IPS DF 6.9 (cell line): ENCODE data around the gene ASCL1.
A peak's percentile ranks its signal among the peaks of the same experiment; 100 is the strongest.

Experiments used
- DNase-seq: peaks from one replicate; pipeline ENCODE4 v3.0.0-alpha.2; 2013; ENCODE audit warnings: low read depth, low spot score
- H3K27ac ChIP-seq: one replicate; pipeline ENCODE4 v1.5.1; 2013; ENCODE audit warnings: low read length, control low read depth
- H3K27me3 ChIP-seq: 2 replicates; pipeline ENCODE4 v1.6.1; 2013; ENCODE audit warnings: mild to moderate bottlenecking, low read length; ENCODE audit not compliant: control insufficient read depth, insufficient read depth
- H3K36me3 ChIP-seq: 2 replicates; pipeline ENCODE4 v1.6.1; 2013; ENCODE audit warnings: low read length; ENCODE audit not compliant: control insufficient read depth, insufficient read depth
- H3K4me1 ChIP-seq: 2 replicates; pipeline ENCODE4 v1.6.1; 2013; ENCODE audit warnings: low read length; ENCODE audit not compliant: control insufficient read depth, insufficient read depth
- H3K4me3 ChIP-seq: 2 replicates; pipeline ENCODE4 v1.5.1; 2013; ENCODE audit warnings: mild to moderate bottlenecking, low read length
- H3K9me3 ChIP-seq: 2 replicates; pipeline ENCODE4 v1.6.1; 2013; ENCODE audit warnings: low read length, inconsistent platforms; ENCODE audit not compliant: control insufficient read depth, insufficient read depth
- WGBS: extraction: QIAGEN DNeasy Blood & Tissue Kit; methylation state at CpG from one replicate; pipeline ENCODE4 v1.1.7; 2013; ENCODE audit warnings: mixed read lengths, missing lambda C conversion rate; ENCODE audit not compliant: insufficient read length, insufficient coverage; 5-methylcytosine and 5-hydroxymethylcytosine counted together

The ASCL1 gene

GRCh38 chr12:102960766-102961465 lies 3.4 kb downstream of the ASCL1 start:
- peaks cover 83% of the 10 kb centered on the region for H3K27me3 ChIP-seq
- WGBS, result no CpG with 5 or more reads among the region's 19 CpGs

GRCh38 chr12:102961466-102961855 lies 4.0 kb downstream of the ASCL1 start:
- Histone ChIP-seq H3K27ac (no peak overlapping the region), H3K36me3 (no peaks in the 10 kb centered on the region), H3K9me3 (peaks cover 3% of the 10 kb centered on the region), H3K27me3 (peaks cover 83% of the 10 kb centered on the region), H3K4me3 (no peak overlapping the region), H3K4me1 (peaks cover 6% of the 10 kb centered on the region; the same call in 1 of the 2 replicates)
- DNase-seq, result no peak
- no CpG with 5 or more reads among the region's 8 CpGs for WGBS

More at GRCh38 chr12:102960766-102961465, 3.4 kb downstream of the ASCL1 start:
- DNase-seq, result no peak
- Histone ChIP-seq H3K4me3 (no peak overlapping the region), H3K4me1 (peaks cover 6% of the 10 kb centered on the region; the same call in 1 of the 2 replicates), H3K9me3 (peaks cover 3% of the 10 kb centered on the region), H3K36me3 (no peaks in the 10 kb centered on the region), H3K27ac (no peak overlapping the region)

GRCh38 chr12:102962532-102962931 lies 5.1 kb downstream of the ASCL1 start:
- Histone ChIP-seq H3K36me3 (no peaks in the 10 kb centered on the region), H3K27me3 (peaks cover 82% of the 10 kb centered on the region), H3K4me1 (peaks cover 6% of the 10 kb centered on the region), H3K9me3 (peaks cover 3% of the 10 kb centered on the region), H3K27ac (no peak overlapping the region), H3K4me3 (no peak overlapping the region)
- no CpG with 5 or more reads among the region's 11 CpGs for WGBS
- DNase-seq, result no peak

- H3K27me3 ChIP-seq, result peaks cover 81% of the 10 kb centered on the region
- H3K36me3 ChIP-seq, result no peaks in the 10 kb centered on the region
- H3K4me1 ChIP-seq, result peaks cover 6% of the 10 kb centered on the region
- no peak for DNase-seq
- no peak overlapping the region for H3K27ac ChIP-seq
- no CpG with 5 or more reads among the region's 3 CpGs for WGBS
- peaks cover 3% of the 10 kb centered on the region for H3K9me3 ChIP-seq
- H3K4me3 ChIP-seq, result no peak overlapping the region
Observed at GRCh38 chr12:102962986-102963385, 5.5 kb downstream of the ASCL1 start.

GRCh38 chr12:102963796-102964195 lies 6.3 kb downstream of the ASCL1 start:
- no CpG with 5 or more reads among the region's 4 CpGs for WGBS
- H3K27me3 ChIP-seq, result peaks cover 76% of the 10 kb centered on the region
- H3K36me3 ChIP-seq, result no peaks in the 10 kb centered on the region
- DNase-seq, result no peak
- H3K27ac ChIP-seq, result no peak overlapping the region
- peaks cover 2% of the 10 kb centered on the region for H3K4me1 ChIP-seq
- no peak overlapping the region for H3K4me3 ChIP-seq
- peaks cover 3% of the 10 kb centered on the region for H3K9me3 ChIP-seq

GRCh38 chr12:102964872-102965271 lies 7.4 kb downstream of the ASCL1 start:
- no peak overlapping the region for H3K27ac ChIP-seq
- no peak for DNase-seq
- peak overlapping the region; percentile 19; the same call in 1 of the 2 replicates for H3K4me3 ChIP-seq
- peaks cover 3% of the 10 kb centered on the region for H3K9me3 ChIP-seq
- peaks cover 2% of the 10 kb centered on the region for H3K4me1 ChIP-seq
- peaks cover 66% of the 10 kb centered on the region for H3K27me3 ChIP-seq
- no CpG with 5 or more reads among the region's 21 CpGs for WGBS
- no peaks in the 10 kb centered on the region for H3K36me3 ChIP-seq

GRCh38 chr12:102965281-102966155 lies 8.0 kb downstream of the ASCL1 start:
- peaks cover 2% of the 10 kb centered on the region for H3K4me1 ChIP-seq
- no CpG with 5 or more reads among the region's 38 CpGs for WGBS
- H3K36me3 ChIP-seq, result no peaks in the 10 kb centered on the region
- peaks cover 61% of the 10 kb centered on the region for H3K27me3 ChIP-seq
- H3K4me3 ChIP-seq, result no peak overlapping the region; the same call in 1 of the 2 replicates
- peaks cover 3% of the 10 kb centered on the region for H3K9me3 ChIP-seq
- no peak for DNase-seq
- no peak overlapping the region for H3K27ac ChIP-seq

- H3K9me3 ChIP-seq, result peaks cover 3% of the 10 kb centered on the region
Observed at GRCh38 chr12:102966200-102966863, 8.9 kb downstream of the ASCL1 start.

GRCh38 chr12:102970780-102971179 lies 13.3 kb downstream of the ASCL1 start:
- no peaks in the 10 kb centered on the region for H3K9me3 ChIP-seq
- H3K27ac ChIP-seq, result no peak overlapping the region
- peaks cover 2% of the 10 kb centered on the region; the same call in 1 of the 2 replicates for H3K4me1 ChIP-seq
- no peak overlapping the region for H3K4me3 ChIP-seq
- WGBS, result no CpG with 5 or more reads among the region's 4 CpGs
- peaks cover 17% of the 10 kb centered on the region for H3K27me3 ChIP-seq
- no peak for DNase-seq
- no peaks in the 10 kb centered on the region for H3K36me3 ChIP-seq

More at GRCh38 chr12:102966200-102966863, 8.9 kb downstream of the ASCL1 start:
- no CpG with 5 or more reads among the region's 12 CpGs for whole genome bisulfite sequencing
- H3K36me3 ChIP-seq, result no peaks in the 10 kb centered on the region
- peaks cover 2% of the 10 kb centered on the region for H3K4me1 ChIP-seq
- H3K27me3 ChIP-seq, result peaks cover 53% of the 10 kb centered on the region
- DNase-seq, result no peak
- no peak overlapping the region for H3K4me3 ChIP-seq
- H3K27ac ChIP-seq, result no peak overlapping the region

- no CpG with 5 or more reads among the region's 3 CpGs for WGBS
- peaks cover 13% of the 10 kb centered on the region for H3K27me3 ChIP-seq
- peaks cover 2% of the 10 kb centered on the region; the same call in 1 of the 2 replicates for H3K4me1 ChIP-seq
- no peaks in the 10 kb centered on the region for H3K36me3 ChIP-seq
- no peaks in the 10 kb centered on the region for H3K9me3 ChIP-seq
- H3K4me3 ChIP-seq, result no peak overlapping the region
- no peak overlapping the region for H3K27ac ChIP-seq
- no peak for DNase-seq
Observed at GRCh38 chr12:102971227-102971626, 13.8 kb downstream of the ASCL1 start.
